ENCODE measurements around the gene C4orf54. TPM values are rescaled to one million over a fixed set of nuclear protein-coding genes. Genes with fewer than 3 reads are reported as not detected.

The C4orf54 gene
- total RNA-seq, 2 experiments from 2014 or later: not detected

GRCh38 chr4:99670409-99671073, 12.9 kb upstream of the C4orf54 start:
- Histone ChIP-seq H3K36me3 (ENCODE audit: insufficient read depth, low read length) (no peaks in the 10 kb centered on the region), H3K4me1 (ENCODE audit: insufficient read depth, low read length, poor library complexity, severe bottlenecking) (no peaks in the 10 kb centered on the region), H3K4me3 (ENCODE audit: low read depth, low read length, poor library complexity, severe bottlenecking) (no peak overlapping the region), H3K4me2 (ENCODE audit: low read length) (no peak overlapping the region), H3K27ac (ENCODE audit: low read depth, low read length, poor library complexity, severe bottlenecking) (no peak overlapping the region), H3K79me2 (ENCODE audit: insufficient read depth, low read depth, low read length) (no peaks in the 10 kb centered on the region), H3K9me3 (ENCODE audit: low read length) (no peaks in the 10 kb centered on the region), H2AFZ (ENCODE audit: low read length) (no peak overlapping the region), H3K9me2 (ENCODE audit: insufficient read depth, low read length) (no peaks in the 10 kb centered on the region), H4K20me1 (ENCODE audit: insufficient read depth, low read length) (no peaks in the 10 kb centered on the region)
- intact Hi-C loops (cut with micrococcal nuclease; ENCODE audit: unreplicated experiment): no loop called here
- TF ChIP-seq, protein P1, sequence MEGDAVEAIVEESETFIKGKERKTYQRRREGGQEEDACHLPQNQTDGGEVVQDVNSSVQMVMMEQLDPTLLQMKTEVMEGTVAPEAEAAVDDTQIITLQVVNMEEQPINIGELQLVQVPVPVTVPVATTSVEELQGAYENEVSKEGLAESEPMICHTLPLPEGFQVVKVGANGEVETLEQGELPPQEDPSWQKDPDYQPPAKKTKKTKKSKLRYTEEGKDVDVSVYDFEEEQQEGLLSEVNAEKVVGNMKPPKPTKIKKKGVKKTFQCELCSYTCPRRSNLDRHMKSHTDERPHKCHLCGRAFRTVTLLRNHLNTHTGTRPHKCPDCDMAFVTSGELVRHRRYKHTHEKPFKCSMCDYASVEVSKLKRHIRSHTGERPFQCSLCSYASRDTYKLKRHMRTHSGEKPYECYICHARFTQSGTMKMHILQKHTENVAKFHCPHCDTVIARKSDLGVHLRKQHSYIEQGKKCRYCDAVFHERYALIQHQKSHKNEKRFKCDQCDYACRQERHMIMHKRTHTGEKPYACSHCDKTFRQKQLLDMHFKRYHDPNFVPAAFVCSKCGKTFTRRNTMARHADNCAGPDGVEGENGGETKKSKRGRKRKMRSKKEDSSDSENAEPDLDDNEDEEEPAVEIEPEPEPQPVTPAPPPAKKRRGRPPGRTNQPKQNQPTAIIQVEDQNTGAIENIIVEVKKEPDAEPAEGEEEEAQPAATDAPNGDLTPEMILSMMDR (conservative IDR thresholded peaks at IDR 0.05; ENCODE audit: low read length): no peak
- TF ChIP-seq EZH2phosphoT487 (IDR thresholded peaks at IDR 0.05; ENCODE audit: borderline replicate concordance, low read depth, low read length): no peak
- ChIA-PET POLR2A (interaction anchor here (1.0 kb wide), 1 partner anchor 11 kb away, joined by 3 read pairs; no protein-coding TSS in a partner anchor), CTCF (ENCODE audit: unreplicated experiment) (no interaction called here)
- DNase-seq (ENCODE audit: low spot score): no peak
- BruUV-seq (replicated peaks): no TSS peak

DNA sequence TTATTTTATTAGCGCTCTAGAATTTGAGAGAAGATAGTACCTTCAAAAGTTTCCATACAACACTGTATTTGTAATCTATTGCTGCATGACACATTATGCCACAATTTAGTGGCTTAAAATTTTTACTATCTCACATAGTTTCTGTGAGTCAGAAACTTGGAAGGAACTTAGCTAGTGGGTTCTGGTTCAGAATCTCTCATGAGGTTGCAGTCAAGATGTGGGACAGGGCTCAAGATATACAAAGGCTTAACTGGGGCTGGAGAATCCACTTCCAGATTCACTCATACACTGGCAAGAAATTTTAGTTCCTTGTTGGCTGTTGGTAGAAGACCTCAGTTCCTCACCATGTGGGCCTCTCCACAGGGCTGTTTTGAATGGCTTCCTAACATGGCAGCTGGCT, 11.5 kb upstream of the C4orf54 start:
- Histone ChIP-seq H4K20me1 (ENCODE audit: insufficient read depth, low read length) (no peaks in the 10 kb centered on the region), H2AFZ (ENCODE audit: low read length) (no peak overlapping the region), H3K9me2 (ENCODE audit: insufficient read depth, low read length) (no peaks in the 10 kb centered on the region), H3K36me3 (ENCODE audit: insufficient read depth, low read length) (no peaks in the 10 kb centered on the region), H3K9me3 (ENCODE audit: low read length) (no peaks in the 10 kb centered on the region), H3K27ac (ENCODE audit: low read depth, low read length, poor library complexity, severe bottlenecking) (no peak overlapping the region), H3K4me3 (ENCODE audit: low read depth, low read length, poor library complexity, severe bottlenecking) (no peak overlapping the region), H3K79me2 (ENCODE audit: insufficient read depth, low read depth, low read length) (no peaks in the 10 kb centered on the region), H3K4me2 (ENCODE audit: low read length) (no peak overlapping the region), H3K4me1 (ENCODE audit: insufficient read depth, low read length, poor library complexity, severe bottlenecking) (no peaks in the 10 kb centered on the region)
- CTCF ChIA-PET (ENCODE audit: unreplicated experiment): no interaction called here
- BruUV-seq (replicated peaks): no TSS peak
- POLR2A ChIA-PET: no interaction called here
- no peak for TF ChIP-seq EZH2phosphoT487 (IDR thresholded peaks at IDR 0.05; ENCODE audit: borderline replicate concordance, low read depth, low read length)
- TF ChIP-seq, protein P1 (conservative IDR thresholded peaks at IDR 0.05; ENCODE audit: low read length): no peak
- no peak for DNase-seq (ENCODE audit: low spot score)
- intact Hi-C loops (cut with micrococcal nuclease; ENCODE audit: unreplicated experiment): no loop called here

DNA sequence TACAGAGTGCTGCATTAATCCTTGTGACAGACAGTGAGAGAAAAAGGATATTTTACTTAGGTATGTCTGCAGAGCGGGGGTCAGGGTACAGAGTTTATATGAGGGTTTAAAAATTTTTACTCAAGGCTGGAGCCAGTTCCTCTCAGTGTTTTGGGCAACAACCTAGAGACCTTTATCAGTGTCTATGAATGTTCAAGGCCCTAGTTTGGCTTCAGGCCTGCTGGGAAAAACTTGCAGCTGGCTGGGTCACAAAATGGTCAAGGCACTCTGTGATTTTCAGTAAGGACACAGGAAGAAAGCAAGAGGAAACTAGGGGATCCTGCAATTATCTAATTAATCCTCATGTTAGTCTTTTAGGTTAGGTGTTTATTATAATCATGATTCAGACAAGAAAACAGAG, 10.8 kb upstream of the C4orf54 start:
- intact Hi-C loops (cut with micrococcal nuclease; ENCODE audit: unreplicated experiment): no loop called here
- no peaks in the 10 kb centered on the region for H3K9me3 ChIP-seq (ENCODE audit: low read length)
- H2AFZ ChIP-seq (ENCODE audit: low read length): no peak overlapping the region
- H3K9me2 ChIP-seq (ENCODE audit: insufficient read depth, low read length): no peaks in the 10 kb centered on the region
- CTCF ChIA-PET (ENCODE audit: unreplicated experiment): no interaction called here
- no peaks in the 10 kb centered on the region for H4K20me1 ChIP-seq (ENCODE audit: insufficient read depth, low read length)
- H3K79me2 ChIP-seq (ENCODE audit: insufficient read depth, low read depth, low read length): no peaks in the 10 kb centered on the region
- H3K4me1 ChIP-seq (ENCODE audit: insufficient read depth, low read length, poor library complexity, severe bottlenecking): no peaks in the 10 kb centered on the region
- no peak overlapping the region for H3K4me2 ChIP-seq (ENCODE audit: low read length)
- POLR2A ChIA-PET: no interaction called here
- H3K36me3 ChIP-seq (ENCODE audit: insufficient read depth, low read length): no peaks in the 10 kb centered on the region
- no peak overlapping the region for H3K4me3 ChIP-seq (ENCODE audit: low read depth, low read length, poor library complexity, severe bottlenecking)
- no peak overlapping the region for H3K27ac ChIP-seq (ENCODE audit: low read depth, low read length, poor library complexity, severe bottlenecking)
- TF ChIP-seq, protein P1 (conservative IDR thresholded peaks at IDR 0.05; ENCODE audit: low read length): no peak
- no peak for TF ChIP-seq EZH2phosphoT487 (IDR thresholded peaks at IDR 0.05; ENCODE audit: borderline replicate concordance, low read depth, low read length)
- DNase-seq (ENCODE audit: low spot score): no peak
- BruUV-seq (replicated peaks): no TSS peak

Measured in OCI-LY7 (cell line).